ENCODE results near the gene LTA.

The LTA gene

GRCh38 chr6:31572041-31572911 is at the start of gene LTA:
Gene LTA (plus strand): TSS chr6:31572289. CDS start chr6:31572743, 454 bp downstream.
- no peak for DNase-seq

- DNase-seq = no peak
These were observed 46.5 kb upstream of the LTA start for GRCh38 chr6:31525553-31525931.

GRCh38 chr6:31525932-31526591 is 46.0 kb upstream of the LTA start:
- no peak for DNase-seq

- DNase-seq = no peak
These were observed 43.7 kb upstream of the LTA start for GRCh38 chr6:31528307-31528777.

GRCh38 chr6:31528821-31529328 is 43.2 kb upstream of the LTA start, which contains the start of gene MCCD1:
Gene MCCD1 (plus strand): TSS chr6:31528962. CDS start chr6:31529015, 53 bp downstream.
- DNase-seq = no peak

- no peak for DNase-seq
These were observed 42.5 kb upstream of the LTA start for GRCh38 chr6:31529329-31530150.

- no peak for DNase-seq
These were observed 41.4 kb upstream of the LTA start for GRCh38 chr6:31530659-31531058.

GRCh38 chr6:31531162-31531561 is 40.9 kb upstream of the LTA start:
- DNase-seq = no peak

GRCh38 chr6:31531771-31532643 is 40.1 kb upstream of the LTA start:
- no peak for DNase-seq

GRCh38 chr6:31532644-31533454 is 39.2 kb upstream of the LTA start:
- no peak for DNase-seq

GRCh38 chr6:31533455-31533841 is 38.6 kb upstream of the LTA start:
- DNase-seq = no peak

GRCh38 chr6:31534011-31534410 is 38.1 kb upstream of the LTA start:
- no peak for DNase-seq

GRCh38 chr6:31534521-31535040 is 37.5 kb upstream of the LTA start:
- DNase-seq = no peak

GRCh38 chr6:31535538-31536324 is 36.4 kb upstream of the LTA start:
- no peak for DNase-seq

GRCh38 chr6:31538805-31539400 is 33.2 kb upstream of the LTA start:
- DNase-seq = no peak

GRCh38 chr6:31540640-31541039 is 31.4 kb upstream of the LTA start:
- DNase-seq = no peak

- peak; percentile 76 for DNase-seq
These were observed 30.9 kb upstream of the LTA start for GRCh38 chr6:31541059-31541657.

GRCh38 chr6:31541658-31542521 is 30.2 kb upstream of the LTA start, which contains the start of gene DDX39B:
Gene DDX39B (minus strand): TSS chr6:31542003. CDS start chr6:31540532, 1,471 bp downstream.
- peak; percentile 97 for DNase-seq
